Omental fat pad (tissue), 4 donors: ENCODE data around the gene CGA. TPM values are rescaled to one million over a fixed set of nuclear protein-coding genes. Genes with fewer than 3 reads are reported as not detected.
"Not testable (repeated sequence)": the region's sequence is repeated elsewhere in the genome, so short reads cannot be mapped to it uniquely, and the experiment has no call there.

Experiments used
- ATAC-seq: fragments of 150-250 bp; one replicate; pipeline ENCODE4 v1.9.1; 2016; ENCODE audit warnings: mild to moderate bottlenecking, moderate library complexity; ENCODE audit not compliant: low FRiP score
- DNase-seq: peaks from one replicate; pipeline ENCODE4 v3.0.0-alpha.2; 2019; ENCODE audit warnings: low spot score
- total RNA-seq, 4 donors: library from RNA; depleted of rRNA; stranded (reverse); fragments of >200 nt; gene quantifications; one replicate each; pipeline ENCODE4 v1.1.0, GENCODE V29; 2016
- TF ChIP-seq, protein P1 (sequence below), 3 donors: fragments of 450-650 bp; IDR thresholded peaks; one replicate each; pipeline ENCODE4 v1.5.1; 2016 to 2017; ENCODE audit warnings: antibody characterized with exemption in 3 of 3, mild to moderate bottlenecking in 3 of 3, moderate library complexity in 2 of 3

CGA gene
- not detected for total RNA-seq

DNA sequence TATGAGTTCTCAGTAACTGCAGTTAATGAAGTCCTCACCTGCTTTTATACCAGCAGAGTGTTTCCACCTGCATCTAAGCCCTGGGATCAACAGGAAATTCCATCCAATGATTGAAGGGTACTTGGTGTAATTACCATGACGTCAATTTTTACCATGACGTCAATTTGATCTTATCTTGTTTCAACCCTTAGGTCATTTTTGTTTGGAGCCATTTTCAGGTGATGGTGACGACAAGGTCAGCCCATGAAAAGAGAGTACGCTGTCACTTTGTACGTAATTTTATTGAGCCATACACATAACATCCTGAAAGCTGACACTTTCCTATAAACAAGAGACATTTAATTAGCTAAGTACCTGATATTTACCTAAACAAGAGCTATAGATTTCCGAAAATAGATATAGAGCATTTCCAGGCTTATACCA, at the start of gene CGA:
Gene CGA (minus strand): TSS at position 20 of the 423 bp plus-strand sequence. CDS start 6,906 bp downstream, outside the sequence.
- no peak for DNase-seq
- TF ChIP-seq, protein P1, sequence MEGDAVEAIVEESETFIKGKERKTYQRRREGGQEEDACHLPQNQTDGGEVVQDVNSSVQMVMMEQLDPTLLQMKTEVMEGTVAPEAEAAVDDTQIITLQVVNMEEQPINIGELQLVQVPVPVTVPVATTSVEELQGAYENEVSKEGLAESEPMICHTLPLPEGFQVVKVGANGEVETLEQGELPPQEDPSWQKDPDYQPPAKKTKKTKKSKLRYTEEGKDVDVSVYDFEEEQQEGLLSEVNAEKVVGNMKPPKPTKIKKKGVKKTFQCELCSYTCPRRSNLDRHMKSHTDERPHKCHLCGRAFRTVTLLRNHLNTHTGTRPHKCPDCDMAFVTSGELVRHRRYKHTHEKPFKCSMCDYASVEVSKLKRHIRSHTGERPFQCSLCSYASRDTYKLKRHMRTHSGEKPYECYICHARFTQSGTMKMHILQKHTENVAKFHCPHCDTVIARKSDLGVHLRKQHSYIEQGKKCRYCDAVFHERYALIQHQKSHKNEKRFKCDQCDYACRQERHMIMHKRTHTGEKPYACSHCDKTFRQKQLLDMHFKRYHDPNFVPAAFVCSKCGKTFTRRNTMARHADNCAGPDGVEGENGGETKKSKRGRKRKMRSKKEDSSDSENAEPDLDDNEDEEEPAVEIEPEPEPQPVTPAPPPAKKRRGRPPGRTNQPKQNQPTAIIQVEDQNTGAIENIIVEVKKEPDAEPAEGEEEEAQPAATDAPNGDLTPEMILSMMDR (IDR thresholded peaks at IDR 0.05): no peak
- no peak for ATAC-seq

DNA sequence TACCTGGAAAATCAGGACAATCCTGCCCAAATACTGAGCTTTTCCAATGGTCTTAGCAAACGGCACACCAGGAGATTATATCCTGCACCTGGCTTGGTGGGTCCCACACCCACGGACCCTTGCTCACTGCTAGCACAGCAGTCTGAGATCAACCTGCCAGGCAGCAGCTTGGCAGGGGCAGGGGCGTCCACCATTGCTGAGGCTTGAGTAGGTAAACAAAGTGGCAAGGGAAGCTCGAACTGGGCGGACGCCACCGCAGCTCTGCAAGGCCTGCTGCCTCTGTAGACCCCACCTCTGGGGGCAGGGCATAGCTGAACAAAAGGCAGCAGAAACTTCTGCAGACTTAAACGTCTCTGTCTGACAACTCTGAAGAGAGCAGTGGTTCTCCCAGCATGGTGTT, 45.0 kb upstream of the CGA start:
- ATAC-seq, DNase-seq: not testable (repeated sequence)

DNA sequence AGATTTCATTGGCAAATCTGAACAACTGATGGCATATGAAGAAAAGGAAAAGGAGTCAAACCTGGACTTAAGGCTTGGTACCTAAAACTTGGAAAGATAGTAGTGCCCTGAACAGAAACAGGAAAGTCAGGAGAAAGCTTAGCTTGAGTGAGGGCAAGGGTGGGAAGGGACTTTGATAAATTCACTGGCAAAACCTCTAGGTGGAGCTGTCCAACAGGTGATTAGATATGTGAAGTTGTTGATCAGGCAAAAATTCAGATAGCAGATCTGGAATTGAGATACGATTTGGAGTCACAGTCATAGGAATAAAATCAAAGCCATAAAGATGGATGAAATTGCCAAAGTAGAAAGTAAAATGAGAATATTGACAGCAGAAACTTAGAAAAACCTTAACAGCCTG, 44.3 kb upstream of the CGA start:
- ATAC-seq (no peak), DNase-seq (no peak)
- TF ChIP-seq, protein P1 (IDR thresholded peaks at IDR 0.05): no peak

DNA sequence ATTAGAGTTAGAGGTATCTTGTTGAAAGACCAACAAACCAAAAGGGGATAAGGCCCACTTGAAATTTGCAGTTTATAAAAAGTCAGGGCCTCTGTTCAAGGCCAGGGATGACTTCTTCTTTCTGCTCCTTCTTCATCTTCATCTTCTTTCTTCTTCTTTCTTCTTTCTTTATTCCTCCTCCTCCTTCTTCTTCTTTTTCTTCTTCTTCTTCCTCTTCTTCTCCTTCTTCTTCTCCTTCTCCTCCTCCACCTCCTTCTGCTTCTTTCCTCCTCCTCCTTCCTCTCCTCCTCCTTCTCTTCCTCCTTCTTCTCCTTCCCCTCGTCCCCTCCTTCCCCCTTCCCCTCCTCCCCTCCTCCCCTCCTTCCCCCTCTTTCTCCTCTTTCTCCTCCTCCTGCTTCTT, 42.1 kb upstream of the CGA start:
- DNase-seq (no peak), ATAC-seq (no peak)
- TF ChIP-seq, protein P1 (IDR thresholded peaks at IDR 0.05): no peak

DNA sequence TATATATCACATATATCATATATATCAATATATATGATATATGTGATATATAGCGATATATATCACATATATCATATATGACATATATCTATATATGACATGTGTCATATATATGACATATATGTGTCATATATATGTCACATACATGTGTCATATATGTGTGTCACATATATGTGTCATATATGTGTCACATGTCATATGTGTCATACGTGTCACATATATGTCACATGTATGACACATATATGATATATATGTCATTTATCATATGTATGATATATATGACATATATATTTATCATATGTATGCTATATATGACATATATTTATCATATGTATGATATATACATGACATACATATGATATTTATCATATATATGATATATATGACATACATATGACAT, 32.8 kb upstream of the CGA start:
- no peak for DNase-seq
- TF ChIP-seq, protein P1 (IDR thresholded peaks at IDR 0.05): no peak
- no peak for ATAC-seq

DNA sequence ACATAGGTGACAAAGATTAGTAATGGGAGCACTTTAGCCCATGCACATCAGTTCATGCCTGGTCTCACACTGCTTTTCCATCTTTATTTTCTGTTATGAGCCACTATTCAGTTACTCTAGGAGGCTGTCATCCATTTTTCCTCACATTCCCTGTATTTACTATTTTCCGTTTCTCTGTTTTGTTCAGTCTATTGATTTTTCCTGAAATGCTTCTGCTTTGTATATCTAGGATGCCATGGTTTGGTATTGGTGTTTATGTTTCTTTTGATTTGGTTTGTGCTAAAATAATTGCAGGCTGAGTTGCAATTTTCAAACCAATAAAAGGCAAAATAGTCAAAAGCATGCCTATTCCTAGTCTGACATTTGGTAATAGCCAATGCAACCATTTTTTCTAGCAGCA, 31.6 kb upstream of the CGA start:
- no peak for ATAC-seq
- DNase-seq: no peak
- TF ChIP-seq, protein P1 (IDR thresholded peaks at IDR 0.05): no peak

DNA sequence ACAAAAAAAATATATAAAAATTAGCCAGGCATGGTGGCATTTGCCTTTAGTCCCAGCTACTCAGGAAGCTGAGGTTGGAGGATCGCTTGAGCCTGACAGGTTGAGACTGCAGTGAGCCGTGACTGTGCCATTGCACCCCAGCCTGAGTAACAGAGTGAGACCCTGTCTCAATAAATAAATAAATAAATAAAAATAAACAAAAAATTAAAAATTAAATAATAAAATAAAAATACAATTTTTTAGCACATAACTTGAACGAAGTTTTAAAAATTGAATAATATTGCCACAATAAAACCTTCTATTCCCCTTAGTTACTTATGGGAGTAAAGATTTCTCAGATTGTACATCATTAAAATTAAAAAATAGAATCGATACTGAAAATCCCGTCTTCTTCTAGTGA, 29.2 kb upstream of the CGA start:
- ATAC-seq: no peak
- TF ChIP-seq, protein P1 (IDR thresholded peaks at IDR 0.05): no peak
- no peak for DNase-seq

DNA sequence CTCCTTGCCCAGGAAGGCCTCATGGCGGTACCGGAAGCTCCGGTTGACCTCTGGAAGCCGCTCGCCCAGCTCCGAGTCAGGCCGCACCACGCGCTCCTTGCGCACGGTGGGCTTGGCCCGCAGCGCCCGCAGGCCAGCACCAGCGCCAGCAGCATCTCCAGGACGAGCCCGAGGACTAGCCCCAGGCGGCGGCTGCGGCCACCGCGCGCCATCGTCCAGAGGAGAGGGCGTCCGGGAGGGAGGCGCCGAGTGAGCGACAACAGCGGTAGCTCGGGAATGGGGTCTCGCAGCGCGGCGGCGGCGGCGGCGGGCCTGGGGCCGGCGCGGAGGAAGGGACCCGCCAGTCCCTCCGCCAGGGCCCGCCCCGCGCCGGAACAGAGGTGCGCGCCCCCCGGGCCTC, 27.6 kb upstream of the CGA start:
- DNase-seq: no peak
- no peak for ATAC-seq
- TF ChIP-seq, protein P1 (IDR thresholded peaks at IDR 0.05): no peak
